HG03432 (cell line): Measurements from ENCODE around the gene AKAP8L.

Source experiments
- ATAC-seq: cut with Tn5 transposase; IDR thresholded peaks from one replicate; pipeline ENCODE4 v1.9.1; 2021; ENCODE audit warnings: mild to moderate bottlenecking, moderate library complexity; ENCODE audit not compliant: unreplicated experiment

Gene AKAP8L

GRCh38 chr19:15418579-15419412 lies at the start of gene AKAP8L:
Gene AKAP8L, minus strand, starts transcription at chr19:15418988. Its CDS starts 65 bp downstream, at chr19:15418923.
- ATAC-seq, result peak; percentile 91

DNA sequence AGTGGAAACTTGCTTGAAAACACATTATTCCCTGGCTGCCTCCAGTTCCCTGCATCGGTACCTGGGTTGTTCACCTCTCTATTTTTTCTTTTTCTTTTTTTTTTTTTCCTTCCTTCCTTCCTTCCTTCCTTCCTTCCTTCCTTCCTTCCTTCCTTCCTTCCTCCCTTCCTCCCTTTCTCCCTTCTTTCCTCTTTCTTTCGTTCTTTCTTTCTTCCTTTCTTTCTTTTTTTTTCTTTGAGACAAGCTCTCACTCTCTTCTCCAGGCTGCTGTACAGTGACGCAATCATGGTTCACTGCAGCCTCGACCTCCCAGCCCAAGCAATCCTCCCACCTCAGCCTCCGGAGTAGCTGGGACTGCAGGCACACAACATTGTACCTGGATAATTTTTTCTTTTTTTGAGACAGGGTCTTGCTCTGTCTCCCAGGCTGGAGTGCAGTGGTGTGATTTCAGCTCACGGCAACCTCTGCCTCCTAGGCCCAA lies 49.0 kb upstream of the AKAP8L start:
- no peak for ATAC-seq

GRCh38 chr19:15466851-15467733 lies 48.3 kb upstream of the AKAP8L start:
- peak; percentile 50 for ATAC-seq

- ATAC-seq, result peak; percentile 55
Observed at GRCh38 chr19:15464394-15465385, 45.9 kb upstream of the AKAP8L start, which contains the start of gene RASAL3. Gene RASAL3, minus strand, starts transcription at chr19:15464544. Its CDS starts 186 bp downstream, at chr19:15464358.

- ATAC-seq, result peak; percentile 54
Observed at GRCh38 chr19:15463861-15464371, 45.1 kb upstream of the AKAP8L start.

- no peak for ATAC-seq
Observed at GRCh38 chr19:15461694-15462093, 42.9 kb upstream of the AKAP8L start.

DNA sequence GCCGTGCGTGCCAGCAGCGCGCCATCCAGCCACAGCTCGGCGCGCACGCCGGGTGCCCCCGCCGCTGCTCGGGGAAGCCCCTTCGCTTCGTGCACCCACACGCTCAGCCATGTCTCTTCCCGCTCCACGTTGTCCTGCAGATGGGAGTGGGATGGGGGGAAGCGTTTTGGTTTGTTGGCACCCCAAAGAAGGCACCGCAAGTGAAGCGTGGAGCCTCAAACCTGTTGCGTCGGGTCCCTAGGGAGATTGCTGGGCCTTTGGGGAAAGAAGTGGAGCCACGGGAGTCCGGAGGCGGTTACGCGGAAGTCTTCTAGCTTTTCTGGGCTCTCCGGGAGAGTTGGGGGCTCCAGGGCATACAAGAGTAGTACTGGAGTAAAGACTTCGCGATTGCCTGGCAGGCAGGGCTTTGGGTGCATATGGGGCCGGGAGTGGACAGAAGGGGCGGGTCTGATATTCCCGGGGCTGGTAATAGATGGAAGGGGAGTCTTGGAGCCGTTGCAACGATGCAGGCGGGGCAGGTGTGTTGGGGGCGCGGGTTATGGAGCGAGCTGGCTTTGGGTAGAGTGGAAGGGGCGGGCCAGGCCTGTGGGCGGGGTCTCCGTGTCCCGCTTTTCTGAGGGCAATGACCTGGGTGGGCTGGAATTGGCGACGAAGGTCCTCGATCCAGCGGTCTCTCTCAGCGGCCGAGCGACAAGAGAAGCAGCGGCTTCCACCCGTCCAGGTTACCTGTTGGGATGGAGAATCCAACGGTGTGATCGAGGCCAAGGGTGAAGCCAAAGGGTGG lies 39.1 kb upstream of the AKAP8L start:
- no peak for ATAC-seq

- no peak for ATAC-seq
Observed at GRCh38 chr19:15456871-15457700, 38.3 kb upstream of the AKAP8L start.

GRCh38 chr19:15456441-15456840 lies 37.7 kb upstream of the AKAP8L start:
- no peak for ATAC-seq

DNA sequence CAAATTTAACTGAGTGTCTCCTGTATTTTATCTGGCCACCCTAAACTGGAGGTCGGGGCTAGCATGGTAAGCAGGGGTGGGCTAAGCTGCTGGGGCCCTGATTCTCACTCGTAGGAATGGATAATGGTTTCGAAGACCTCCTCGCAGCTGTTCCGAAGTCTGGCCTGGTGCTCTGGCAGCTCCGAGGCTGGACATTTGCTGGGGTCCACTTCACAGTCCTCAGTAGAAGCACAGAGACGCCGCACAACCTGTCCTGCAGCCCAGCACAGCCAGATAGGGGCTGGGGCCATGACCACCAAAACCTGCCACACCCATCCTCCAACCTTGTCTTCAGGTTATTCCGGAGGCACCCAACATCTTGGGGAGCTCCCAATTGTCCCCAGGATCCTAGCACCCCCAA lies 37.2 kb upstream of the AKAP8L start:
- no peak for ATAC-seq

- no peak for ATAC-seq
Observed at GRCh38 chr19:15453906-15454860, 35.4 kb upstream of the AKAP8L start.

- ATAC-seq, result no peak
Observed at GRCh38 chr19:15453091-15453578, 34.3 kb upstream of the AKAP8L start.

- ATAC-seq, result no peak
Observed at GRCh38 chr19:15452111-15453047, 33.6 kb upstream of the AKAP8L start.

DNA sequence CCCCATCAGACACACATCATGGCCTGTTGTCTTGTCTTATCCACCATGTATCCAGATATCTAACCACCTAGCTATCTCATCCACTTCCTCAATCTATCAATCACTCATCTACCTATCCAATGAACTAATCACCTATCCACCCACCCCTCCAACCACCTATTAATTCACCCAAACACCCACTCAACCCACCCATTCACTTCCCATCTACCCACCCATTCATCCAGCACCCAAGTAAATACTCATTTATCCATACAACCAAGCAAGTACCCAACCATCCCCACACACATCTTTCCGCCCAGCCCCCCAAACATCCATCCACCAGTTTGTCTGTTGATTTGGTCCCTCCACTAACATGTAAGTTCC lies 31.7 kb upstream of the AKAP8L start:
- ATAC-seq, result no peak

DNA sequence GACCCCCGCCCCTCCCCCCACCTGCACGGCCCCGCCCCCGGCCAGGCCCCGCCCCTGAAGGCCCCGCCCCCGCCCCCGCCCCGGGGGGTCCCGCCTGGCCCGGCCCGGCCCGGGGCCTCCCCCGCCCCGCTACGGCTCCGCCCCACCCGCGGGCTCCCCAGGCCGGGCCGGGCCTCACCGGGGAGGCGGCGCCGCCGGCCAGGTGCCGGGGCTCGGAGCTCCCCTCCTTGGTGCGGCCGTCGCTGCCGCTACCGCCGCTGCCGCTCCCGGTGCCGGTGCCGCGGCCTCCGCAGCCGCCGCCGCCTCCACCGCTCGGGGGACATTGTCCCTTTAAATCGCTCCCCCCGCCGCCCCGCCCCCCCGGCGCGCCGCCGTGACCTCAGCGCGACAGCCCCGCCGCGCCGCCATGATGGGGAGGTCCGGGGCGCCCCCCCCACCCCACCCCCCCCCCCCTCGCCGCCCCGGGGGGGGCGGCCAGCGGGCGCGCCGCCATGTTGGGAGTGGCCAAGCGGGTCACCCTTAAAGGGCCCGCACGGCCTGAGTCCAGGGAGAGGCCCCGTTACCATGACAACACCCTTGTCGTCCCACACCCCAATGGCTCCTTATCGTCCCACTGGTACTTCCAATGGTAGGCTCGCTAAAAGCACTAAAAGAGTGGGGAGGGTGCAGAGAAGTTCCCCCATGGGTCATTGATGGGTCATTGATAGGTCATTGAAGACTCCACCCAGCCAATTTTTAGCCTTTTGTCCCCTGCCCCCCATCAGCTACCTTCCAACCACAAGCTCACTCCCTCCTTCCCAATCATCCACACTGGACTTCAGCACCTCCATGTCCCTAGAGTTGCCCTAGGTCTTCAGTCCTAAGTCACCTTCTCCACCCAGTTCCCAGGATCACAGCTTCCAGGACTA lies 31.1 kb upstream of the AKAP8L start, which contains the start of gene WIZ:
TSS of gene WIZ (minus strand) at position 337 of the 908 bp plus-strand sequence. CDS start 1,649 bp downstream, outside the sequence.
- peak; percentile 59 for ATAC-seq
